HEK293 (cell line): ENCODE measurements around the gene EMILIN1.

Source experiments
- CTCF ChIA-PET: fragments of 350-600 bp; formaldehyde crosslinking; extraction: SDS; loops from one replicate; lab custom pipeline; 2021; ENCODE audit warnings: antibody characterized with exemption; lab: Yijun Ruan, JAX
- POLR2A ChIA-PET: fragments of 300-600 bp; formaldehyde crosslinking; extraction: SDS; loops from one replicate; lab custom pipeline; 2020; ENCODE audit warnings: antibody characterized with exemption, inconsistent platforms; lab: Yijun Ruan, JAX
- H3K27ac ChIP-seq: fragments of 200-500 bp; sonication (Bioruptor generic); 2 replicates; pipeline ENCODE4 v1.5.1; 2014; ENCODE audit warnings: low read depth, low read length, control low read depth, inconsistent platforms; ENCODE audit errors: extremely low read depth
- H3K36me3 ChIP-seq, 2 experiments: fragments of 200-500 bp in 1 of 2; sonication (Bioruptor generic) in 1 of 2; 1 replicate in 1 of 2; 2 replicates in 1 of 2; pipeline ENCODE4 v1.5.1; 2014 to 2017; ENCODE audit warnings: inconsistent platforms in 2 of 2, low read length in 2 of 2; ENCODE audit not compliant: control insufficient read depth in 2 of 2, insufficient read depth in 1 of 2
- H3K4me1 ChIP-seq: fragments of 200-500 bp; sonication (Bioruptor generic); 2 replicates; pipeline ENCODE4 v1.5.1; 2014; ENCODE audit warnings: mild to moderate bottlenecking, low read length, inconsistent platforms; ENCODE audit not compliant: control insufficient read depth, insufficient read depth
- H3K4me3 ChIP-seq: 2 replicates; pipeline ENCODE4 v1.5.1; 2011; ENCODE audit warnings: low read depth, mild to moderate bottlenecking, control low read depth, low read length, moderate library complexity
- H3K9me3 ChIP-seq: fragments of 200-500 bp; sonication (Bioruptor generic); 2 replicates; pipeline ENCODE4 v1.5.1; 2014; ENCODE audit warnings: low read depth, low read length, inconsistent platforms; ENCODE audit not compliant: control insufficient read depth, insufficient read depth
- ATF2 ChIP-seq: fragments of 450-650 bp; formaldehyde crosslinking; IDR thresholded peaks from 2 replicates; pipeline ENCODE4 v1.5.1; 2016; ENCODE audit warnings: missing biosample characterization, missing genetic modification characterization, low read depth
- GLIS2 ChIP-seq: fragments of 450-650 bp; formaldehyde crosslinking; IDR thresholded peaks from 2 replicates; pipeline ENCODE4 v1.5.1; 2016; ENCODE audit warnings: missing biosample characterization, missing genetic modification characterization
- HOXA7 ChIP-seq: sonication (generic); formaldehyde crosslinking; IDR thresholded peaks from 2 replicates; pipeline ENCODE4 v1.8.1; 2022; ENCODE audit warnings: missing genetic modification reagents, borderline replicate concordance
- KLF10 ChIP-seq: fragments of 450-650 bp; IDR thresholded peaks from 2 replicates; pipeline ENCODE4 v1.5.1; 2018; ENCODE audit warnings: missing biosample characterization, mild to moderate bottlenecking, missing genetic modification characterization
- PRDM10 ChIP-seq: fragments of 450-650 bp; formaldehyde crosslinking; IDR thresholded peaks from 2 replicates; pipeline ENCODE4 v1.5.1; 2016; ENCODE audit warnings: missing biosample characterization, missing genetic modification characterization
- SETDB1 ChIP-seq: IDR thresholded peaks from one replicate; pipeline ENCODE4 v1.6.1; 2017; ENCODE audit warnings: mild to moderate bottlenecking, low read length, moderate library complexity, mixed read lengths; ENCODE audit not compliant: insufficient read length
- SP7 ChIP-seq: fragments of 450-650 bp; formaldehyde crosslinking; IDR thresholded peaks from 2 replicates; pipeline ENCODE4 v1.5.1; 2016; ENCODE audit warnings: missing biosample characterization, missing genetic modification characterization
- TCF7L2 ChIP-seq: IDR thresholded peaks from 2 replicates; pipeline ENCODE4 v1.6.1; 2011; ENCODE audit warnings: low read depth, mild to moderate bottlenecking, inconsistent platforms, low read length, moderate library complexity, borderline replicate concordance
- YY2 ChIP-seq: fragments of 450-650 bp; formaldehyde crosslinking; IDR thresholded peaks from 2 replicates; pipeline ENCODE4 v1.5.1; 2016; ENCODE audit warnings: missing biosample characterization, missing genetic modification characterization
- ZBTB11 ChIP-seq: fragments of 450-650 bp; formaldehyde crosslinking; conservative IDR thresholded peaks from 2 replicates; pipeline ENCODE4 v1.5.1; 2016; ENCODE audit warnings: low read depth, missing biosample characterization, missing genetic modification characterization
- ZFP3 ChIP-seq: fragments of 450-650 bp; formaldehyde crosslinking; IDR thresholded peaks from 2 replicates; pipeline ENCODE4 v1.5.1; 2016; ENCODE audit warnings: low read depth, missing biosample characterization, missing genetic modification characterization
- ZNF138 ChIP-seq: fragments of 450-650 bp; formaldehyde crosslinking; IDR thresholded peaks from 2 replicates; pipeline ENCODE4 v1.5.1; 2016; ENCODE audit warnings: missing biosample characterization, missing genetic modification characterization, borderline replicate concordance
- ZNF18 ChIP-seq: fragments of 450-650 bp; formaldehyde crosslinking; IDR thresholded peaks from 2 replicates; pipeline ENCODE4 v1.5.1; 2016; ENCODE audit warnings: missing biosample characterization, missing genetic modification characterization
- ZNF302 ChIP-seq: fragments of 450-650 bp; formaldehyde crosslinking; IDR thresholded peaks from 2 replicates; pipeline ENCODE4 v1.5.1; 2016; ENCODE audit warnings: missing biosample characterization, missing genetic modification characterization, low read depth
- ZNF404 ChIP-seq: fragments of 450-650 bp; formaldehyde crosslinking; IDR thresholded peaks from 2 replicates; pipeline ENCODE4 v1.5.1; 2017; ENCODE audit warnings: missing biosample characterization, missing genetic modification characterization
- ZNF488 ChIP-seq: fragments of 450-650 bp; formaldehyde crosslinking; IDR thresholded peaks from 2 replicates; pipeline ENCODE4 v1.5.1; 2016; ENCODE audit warnings: missing biosample characterization, missing genetic modification characterization
- ZNF501 ChIP-seq: fragments of 450-650 bp; formaldehyde crosslinking; IDR thresholded peaks from 2 replicates; pipeline ENCODE4 v1.5.1; 2016; ENCODE audit warnings: missing biosample characterization, missing genetic modification characterization
- ZNF529 ChIP-seq: fragments of 450-650 bp; formaldehyde crosslinking; IDR thresholded peaks from 2 replicates; pipeline ENCODE4 v1.5.1; 2017; ENCODE audit warnings: missing genetic modification characterization, missing biosample characterization; ENCODE audit not compliant: insufficient replicate concordance
- ZNF548 ChIP-seq: fragments of 450-650 bp; formaldehyde crosslinking; IDR thresholded peaks from 2 replicates; pipeline ENCODE4 v1.5.1; 2016; ENCODE audit warnings: missing biosample characterization, missing genetic modification characterization
- ZNF585B ChIP-seq: fragments of 450-650 bp; formaldehyde crosslinking; IDR thresholded peaks from 2 replicates; pipeline ENCODE4 v1.5.1; 2016; ENCODE audit warnings: missing biosample characterization, missing genetic modification characterization
- ZNF768 ChIP-seq: fragments of 450-650 bp; formaldehyde crosslinking; IDR thresholded peaks from 2 replicates; pipeline ENCODE4 v1.5.1; 2018; ENCODE audit warnings: missing biosample characterization, mild to moderate bottlenecking, missing genetic modification characterization
- ZNF777 ChIP-seq: fragments of 450-650 bp; formaldehyde crosslinking; IDR thresholded peaks from 2 replicates; pipeline ENCODE4 v1.5.1; 2017; ENCODE audit warnings: missing biosample characterization, missing genetic modification characterization, borderline replicate concordance
- ZXDB ChIP-seq: fragments of 450-650 bp; formaldehyde crosslinking; IDR thresholded peaks from 2 replicates; pipeline ENCODE4 v1.5.1; 2016; ENCODE audit warnings: missing biosample characterization, missing genetic modification characterization

The EMILIN1 gene

GRCh38 chr2:27093430-27094352 is 15.3 kb downstream of the EMILIN1 start:
- ChIA-PET CTCF (interaction anchor here (0.6 to 1.6 kb wide), 7 partner anchors 9 to 731 kb away, joined by 3 to 6 read pairs (median 3); no protein-coding TSS in a partner anchor), POLR2A (interaction anchor here (1.3 kb wide), 1 partner anchor 125 kb away, joined by 5 read pairs; no protein-coding TSS in a partner anchor)
- Histone ChIP-seq H3K4me1 (no peaks in the 10 kb centered on the region), H3K4me3 (no peak overlapping the region), H3K27ac (no peak overlapping the region), H3K9me3 (no peaks in the 10 kb centered on the region), H3K36me3 (peaks cover 0 to 48% of the 10 kb centered on the region in 2 experiments; a peak in 1 of 3 replicates)
- TF ChIP-seq ATF2 (tag by site-specific recombination) = no peak
- TF ChIP-seq ZNF488 = no peak
- TF ChIP-seq GLIS2 (tag by site-specific recombination) = no peak
- no peak for TF ChIP-seq SP7
- no peak for TF ChIP-seq ZNF404 (tag by site-specific recombination)
- no peak for TF ChIP-seq HOXA7 (CRISPR knock-in tag)
- TF ChIP-seq ZXDB (tag by site-specific recombination) = no peak
- TF ChIP-seq ZNF777 = no peak
- no peak for TF ChIP-seq SETDB1
- TF ChIP-seq YY2 (tag by site-specific recombination) = no peak
- TF ChIP-seq ZNF585B = no peak
- no peak for TF ChIP-seq ZNF138 (tag by site-specific recombination)
- no peak for TF ChIP-seq ZFP3 (tag by site-specific recombination)
- no peak for TF ChIP-seq ZNF768 (tag by site-specific recombination)
- TF ChIP-seq ZNF501 (tag by site-specific recombination) = no peak

GRCh38 chr2:27094353-27094984 is 16.1 kb downstream of the EMILIN1 start:
- ChIA-PET POLR2A (no interaction called here), CTCF (interaction anchor here (0.6 to 7.0 kb wide), 7 partner anchors 8 to 732 kb away, joined by 3 to 44 read pairs (median 3); partner anchors contain the start of gene KHK)
- peaks cover 0 to 44% of the 10 kb centered on the region in 2 experiments; a peak in 1 of 3 replicates for H3K36me3 ChIP-seq
- H3K9me3 ChIP-seq = no peaks in the 10 kb centered on the region
- H3K27ac ChIP-seq = no peak overlapping the region
- H3K4me3 ChIP-seq = no peak overlapping the region
- no peaks in the 10 kb centered on the region for H3K4me1 ChIP-seq
- TF ChIP-seq ZNF302 (tag by site-specific recombination) = no peak
- no peak for TF ChIP-seq ZNF529
- TF ChIP-seq KLF10 = no peak
- no peak for TF ChIP-seq ZBTB11
- TF ChIP-seq ZNF548 = no peak
- TF ChIP-seq ZNF18 (tag by site-specific recombination) = no peak
- TF ChIP-seq TCF7L2 = no peak
- TF ChIP-seq PRDM10 (tag by site-specific recombination) = no peak
